ENCODE measurements around the gene ATP1A2.

DNA sequence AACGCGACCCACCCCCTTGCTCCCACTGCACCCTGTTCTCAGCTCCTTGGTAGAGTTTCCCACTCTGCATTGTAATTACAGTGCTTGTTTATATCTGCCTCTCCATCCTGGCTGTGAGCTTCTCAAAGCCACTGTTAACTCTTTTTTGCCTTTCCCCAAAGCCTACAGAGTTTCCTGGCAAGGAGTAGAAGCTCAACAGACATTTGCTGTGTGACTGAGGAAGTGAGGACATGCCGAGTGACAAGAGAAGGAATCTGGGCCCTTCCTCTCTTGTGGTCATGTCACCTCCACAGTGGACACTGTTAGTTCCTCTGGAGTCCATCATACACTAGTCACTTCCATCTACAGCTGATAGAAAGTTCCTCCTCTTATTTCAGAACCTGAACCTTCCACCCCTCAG lies 11.1 kb upstream of the ATP1A2 start:
- TF ChIP-seq, protein P1, sequence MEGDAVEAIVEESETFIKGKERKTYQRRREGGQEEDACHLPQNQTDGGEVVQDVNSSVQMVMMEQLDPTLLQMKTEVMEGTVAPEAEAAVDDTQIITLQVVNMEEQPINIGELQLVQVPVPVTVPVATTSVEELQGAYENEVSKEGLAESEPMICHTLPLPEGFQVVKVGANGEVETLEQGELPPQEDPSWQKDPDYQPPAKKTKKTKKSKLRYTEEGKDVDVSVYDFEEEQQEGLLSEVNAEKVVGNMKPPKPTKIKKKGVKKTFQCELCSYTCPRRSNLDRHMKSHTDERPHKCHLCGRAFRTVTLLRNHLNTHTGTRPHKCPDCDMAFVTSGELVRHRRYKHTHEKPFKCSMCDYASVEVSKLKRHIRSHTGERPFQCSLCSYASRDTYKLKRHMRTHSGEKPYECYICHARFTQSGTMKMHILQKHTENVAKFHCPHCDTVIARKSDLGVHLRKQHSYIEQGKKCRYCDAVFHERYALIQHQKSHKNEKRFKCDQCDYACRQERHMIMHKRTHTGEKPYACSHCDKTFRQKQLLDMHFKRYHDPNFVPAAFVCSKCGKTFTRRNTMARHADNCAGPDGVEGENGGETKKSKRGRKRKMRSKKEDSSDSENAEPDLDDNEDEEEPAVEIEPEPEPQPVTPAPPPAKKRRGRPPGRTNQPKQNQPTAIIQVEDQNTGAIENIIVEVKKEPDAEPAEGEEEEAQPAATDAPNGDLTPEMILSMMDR (IDR thresholded peaks at IDR 0.05), result no peak
- no peak for TF ChIP-seq POLR2A (IDR thresholded peaks at IDR 0.05)
